Stimulated activated CD4-positive, alpha-beta T cell treated with anti-CD3 and anti-CD28 coated beads, Interleukin-1b, Interleukin-23, amount 100 ng/mL, for 4 hours (primary cell): ENCODE measurements around the gene TSSK6.

Experiments
- DNase-seq, 2 donors: peaks; one replicate each; pipeline ENCODE4 v3.0.0-alpha.2; 2020; ENCODE audit warnings: low read depth in 2 of 2

The TSSK6 gene

GRCh38 chr19:19505669-19506326, 9.6 kb downstream of the TSSK6 start:
- DNase-seq: no peak

GRCh38 chr19:19504754-19505668, 10.3 kb downstream of the TSSK6 start:
- DNase-seq: no peak

GRCh38 chr19:19502808-19503602, 12.3 kb downstream of the TSSK6 start:
- DNase-seq: no peak

- DNase-seq: no peak
These were observed 13.1 kb downstream of the TSSK6 start for GRCh38 chr19:19502281-19502680.

GRCh38 chr19:19501798-19502197, 13.6 kb downstream of the TSSK6 start:
- no peak for DNase-seq

- DNase-seq: no peak
These were observed 14.2 kb downstream of the TSSK6 start for GRCh38 chr19:19500975-19501644.

GRCh38 chr19:19499272-19499995, 15.9 kb downstream of the TSSK6 start:
- DNase-seq: no peak

- DNase-seq: no peak
These were observed 16.9 kb downstream of the TSSK6 start for GRCh38 chr19:19498255-19498991.

GRCh38 chr19:19495614-19496603, 19.4 kb downstream of the TSSK6 start:
- no peak for DNase-seq

GRCh38 chr19:19493841-19494546, 21.4 kb downstream of the TSSK6 start:
- DNase-seq: no peak

GRCh38 chr19:19492026-19492610, 23.2 kb downstream of the TSSK6 start:
- no peak for DNase-seq

- DNase-seq: no peak
These were observed 23.9 kb downstream of the TSSK6 start for GRCh38 chr19:19491321-19492025.

GRCh38 chr19:19490214-19490968, 25.0 kb downstream of the TSSK6 start:
- peak; percentile 61 to 77 for DNase-seq

- no peak for DNase-seq
These were observed 25.5 kb downstream of the TSSK6 start for GRCh38 chr19:19489804-19490204.

GRCh38 chr19:19488875-19489690, 26.3 kb downstream of the TSSK6 start:
- DNase-seq: peak; percentile 56 to 64
